ENCODE data around the gene CEACAM18.

CEACAM18 gene

GRCh38 chr19:51505904-51506303, 27.6 kb downstream of the CEACAM18 start:
- Mint-ChIP-seq H3K36me3 (ENCODE audit: low read depth) (no peaks in the 10 kb centered on the region), H3K27me3 (ENCODE audit: low read depth) (peaks cover 6% of the 10 kb centered on the region), H3K9me3 (peaks cover 14% of the 10 kb centered on the region), H3K4me1 (no peaks in the 10 kb centered on the region), H3K4me3 (no peak overlapping the region), H3K27ac (no peak overlapping the region)
- TF ChIP-seq CTCF (IDR thresholded peaks at IDR 0.05; ENCODE audit: unreplicated experiment in 3 of 3) = no peak

GRCh38 chr19:51507192-51507591, 28.9 kb downstream of the CEACAM18 start:
- H3K36me3 Mint-ChIP-seq (ENCODE audit: low read depth) = no peaks in the 10 kb centered on the region
- H3K27ac Mint-ChIP-seq = no peak overlapping the region
- H3K4me1 Mint-ChIP-seq = no peaks in the 10 kb centered on the region
- peaks cover 6% of the 10 kb centered on the region for H3K27me3 Mint-ChIP-seq (ENCODE audit: low read depth)
- TF ChIP-seq CTCF (IDR thresholded peaks at IDR 0.05; ENCODE audit: unreplicated experiment in 3 of 3) = no peak
- H3K4me3 Mint-ChIP-seq = no peak overlapping the region
- H3K9me3 Mint-ChIP-seq = peaks cover 8% of the 10 kb centered on the region

DNA sequence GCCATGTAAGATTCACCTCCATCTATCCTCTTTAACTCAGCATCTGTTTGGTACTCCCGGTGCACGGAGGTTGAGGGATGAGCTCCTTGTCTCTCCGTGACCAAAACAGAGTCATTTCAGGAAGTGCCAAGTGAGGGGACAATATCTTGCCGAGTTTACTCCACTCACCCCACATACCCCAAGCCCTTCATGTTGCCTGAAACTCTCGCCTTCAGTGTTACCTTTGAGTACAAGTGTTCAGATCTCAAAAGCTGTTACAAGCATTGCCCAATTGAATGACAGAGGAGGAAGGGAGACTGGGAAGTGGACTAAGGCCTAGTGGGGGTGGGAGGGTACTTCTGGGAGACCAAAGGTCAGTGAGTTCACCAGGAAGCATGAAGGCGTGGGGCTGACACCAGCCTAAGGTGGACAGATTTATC, 29.3 kb downstream of the CEACAM18 start:
- no peak overlapping the region for H3K27ac Mint-ChIP-seq
- no peak for TF ChIP-seq CTCF (IDR thresholded peaks at IDR 0.05; ENCODE audit: unreplicated experiment in 3 of 3)
- no peak overlapping the region for H3K4me3 Mint-ChIP-seq
- peaks cover 7% of the 10 kb centered on the region for H3K9me3 Mint-ChIP-seq
- H3K27me3 Mint-ChIP-seq (ENCODE audit: low read depth) = peaks cover 6% of the 10 kb centered on the region
- no peaks in the 10 kb centered on the region for H3K36me3 Mint-ChIP-seq (ENCODE audit: low read depth)
- H3K4me1 Mint-ChIP-seq = no peaks in the 10 kb centered on the region

- no peak for TF ChIP-seq CTCF (IDR thresholded peaks at IDR 0.05; ENCODE audit: unreplicated experiment in 3 of 3)
- H3K4me3 Mint-ChIP-seq = no peak overlapping the region
- H3K27ac Mint-ChIP-seq = no peak overlapping the region
- peaks cover 7% of the 10 kb centered on the region for H3K9me3 Mint-ChIP-seq
- peaks cover 4% of the 10 kb centered on the region for H3K27me3 Mint-ChIP-seq (ENCODE audit: low read depth)
- H3K4me1 Mint-ChIP-seq = no peaks in the 10 kb centered on the region
- no peaks in the 10 kb centered on the region for H3K36me3 Mint-ChIP-seq (ENCODE audit: low read depth)
Measured at GRCh38 chr19:51508059-51508733, 29.9 kb downstream of the CEACAM18 start.

DNA sequence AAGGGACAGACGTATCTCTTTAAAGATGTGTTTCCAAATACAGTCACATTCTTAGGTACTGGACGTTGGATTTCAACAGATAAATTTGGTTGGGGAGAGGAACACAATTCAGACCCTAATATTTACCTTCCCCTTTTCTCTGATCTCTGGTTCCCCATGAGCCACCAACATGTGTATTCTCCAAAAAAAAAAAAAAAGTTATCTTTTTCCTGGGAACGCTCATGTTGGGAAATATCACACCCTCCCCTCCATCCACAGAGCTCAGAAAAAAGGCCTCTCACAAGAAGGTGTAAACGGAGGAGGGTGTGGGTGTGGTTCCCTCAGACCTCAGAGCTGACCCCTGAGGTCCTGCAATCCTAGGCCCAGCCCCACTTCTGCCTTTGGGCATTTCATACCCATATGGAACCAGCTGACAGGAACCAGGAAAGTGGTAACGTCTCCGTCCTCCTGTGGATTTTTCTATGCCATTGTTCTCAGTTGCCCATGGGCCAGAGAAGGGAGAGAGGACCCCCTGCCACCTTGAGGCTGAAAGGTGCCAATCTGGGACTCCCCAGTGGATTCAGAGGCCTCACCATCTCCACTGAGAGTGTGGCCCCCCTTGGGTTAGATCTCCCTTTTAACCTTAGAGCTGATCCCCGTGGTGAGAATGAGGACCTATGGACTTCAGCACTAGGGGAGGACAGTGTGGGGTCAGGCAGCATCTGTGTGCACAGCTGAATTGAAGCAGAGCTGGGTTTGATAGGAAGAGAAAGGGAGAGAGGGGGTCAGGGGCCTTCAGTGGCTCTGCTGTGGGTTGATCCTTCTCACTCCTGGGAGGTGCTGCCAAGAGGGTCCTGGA, 31.7 kb downstream of the CEACAM18 start:
- no peaks in the 10 kb centered on the region for H3K4me1 Mint-ChIP-seq
- no peak overlapping the region for H3K4me3 Mint-ChIP-seq
- H3K36me3 Mint-ChIP-seq (ENCODE audit: low read depth) = no peaks in the 10 kb centered on the region
- H3K27ac Mint-ChIP-seq = no peak overlapping the region
- no peak for TF ChIP-seq CTCF (IDR thresholded peaks at IDR 0.05; ENCODE audit: unreplicated experiment in 3 of 3)
- peaks cover 3% of the 10 kb centered on the region for H3K27me3 Mint-ChIP-seq (ENCODE audit: low read depth)
- H3K9me3 Mint-ChIP-seq = peaks cover 3% of the 10 kb centered on the region

Data from nephron (organoid).